ENCODE measurements around the gene SSC5D.

The SSC5D gene

DNA sequence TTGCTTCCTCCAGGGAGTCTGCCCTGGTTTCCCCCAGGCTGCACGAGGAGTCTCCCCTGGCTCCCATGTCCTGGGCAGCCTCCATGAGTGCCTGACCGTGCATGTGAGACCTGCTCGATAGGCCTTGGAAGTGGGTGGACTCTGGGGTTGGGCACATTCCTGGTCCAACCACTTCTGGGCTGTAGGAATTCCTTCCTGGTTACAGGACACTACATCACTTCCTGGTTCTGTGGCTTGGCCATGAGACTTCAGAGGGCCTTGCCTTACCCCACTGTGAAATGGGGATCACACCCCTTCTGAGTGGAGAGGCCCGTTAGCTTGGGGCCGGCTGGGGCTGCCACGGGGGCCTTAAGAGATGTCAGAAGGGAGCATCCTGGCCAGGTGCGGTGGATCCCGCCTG lies 15.8 kb upstream of the SSC5D start:
- in situ Hi-C loops (cut with HindIII; ENCODE audit: low sequenced_read_pairs), result no loop called here

DNA sequence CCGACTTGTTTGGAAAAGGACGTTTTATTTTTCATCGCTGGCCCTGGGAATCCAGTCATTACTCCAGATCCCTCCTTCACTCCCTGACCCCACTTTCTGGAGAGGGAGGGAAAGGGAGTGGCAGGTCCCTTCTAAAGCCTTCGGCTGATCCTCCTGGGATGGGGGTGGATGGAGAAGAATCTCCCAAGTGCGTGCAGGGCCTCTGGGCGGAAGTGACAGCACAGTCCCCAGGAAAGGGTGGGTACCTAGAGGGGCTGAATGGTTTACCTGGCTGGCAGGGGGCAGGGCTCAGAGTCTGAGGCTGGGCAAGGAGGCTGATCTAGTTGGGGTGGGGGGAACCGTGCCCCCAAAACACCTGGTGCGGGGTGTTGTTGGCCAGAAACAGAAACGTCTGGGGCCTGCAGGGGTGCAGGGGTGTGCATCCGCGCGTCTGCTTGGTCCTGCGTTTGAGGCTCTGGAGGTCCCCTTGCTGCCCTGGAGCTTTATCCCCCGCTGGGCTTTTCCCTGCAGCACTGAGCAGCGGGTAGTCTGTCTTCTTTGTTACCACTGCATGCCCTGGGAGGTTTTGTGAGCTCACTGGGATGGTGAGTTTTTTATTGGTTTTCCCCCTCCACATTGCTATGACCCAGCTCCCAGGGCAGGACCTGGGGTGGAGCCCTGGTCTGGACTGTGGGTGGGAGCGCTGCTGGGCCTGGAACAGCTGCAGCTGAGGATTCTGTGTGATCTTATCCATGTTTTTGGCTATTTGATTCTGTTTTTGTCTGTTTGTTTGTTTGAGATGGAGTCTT lies 14.8 kb upstream of the SSC5D start:
- in situ Hi-C loops (cut with HindIII; ENCODE audit: low sequenced_read_pairs), result no loop called here

DNA sequence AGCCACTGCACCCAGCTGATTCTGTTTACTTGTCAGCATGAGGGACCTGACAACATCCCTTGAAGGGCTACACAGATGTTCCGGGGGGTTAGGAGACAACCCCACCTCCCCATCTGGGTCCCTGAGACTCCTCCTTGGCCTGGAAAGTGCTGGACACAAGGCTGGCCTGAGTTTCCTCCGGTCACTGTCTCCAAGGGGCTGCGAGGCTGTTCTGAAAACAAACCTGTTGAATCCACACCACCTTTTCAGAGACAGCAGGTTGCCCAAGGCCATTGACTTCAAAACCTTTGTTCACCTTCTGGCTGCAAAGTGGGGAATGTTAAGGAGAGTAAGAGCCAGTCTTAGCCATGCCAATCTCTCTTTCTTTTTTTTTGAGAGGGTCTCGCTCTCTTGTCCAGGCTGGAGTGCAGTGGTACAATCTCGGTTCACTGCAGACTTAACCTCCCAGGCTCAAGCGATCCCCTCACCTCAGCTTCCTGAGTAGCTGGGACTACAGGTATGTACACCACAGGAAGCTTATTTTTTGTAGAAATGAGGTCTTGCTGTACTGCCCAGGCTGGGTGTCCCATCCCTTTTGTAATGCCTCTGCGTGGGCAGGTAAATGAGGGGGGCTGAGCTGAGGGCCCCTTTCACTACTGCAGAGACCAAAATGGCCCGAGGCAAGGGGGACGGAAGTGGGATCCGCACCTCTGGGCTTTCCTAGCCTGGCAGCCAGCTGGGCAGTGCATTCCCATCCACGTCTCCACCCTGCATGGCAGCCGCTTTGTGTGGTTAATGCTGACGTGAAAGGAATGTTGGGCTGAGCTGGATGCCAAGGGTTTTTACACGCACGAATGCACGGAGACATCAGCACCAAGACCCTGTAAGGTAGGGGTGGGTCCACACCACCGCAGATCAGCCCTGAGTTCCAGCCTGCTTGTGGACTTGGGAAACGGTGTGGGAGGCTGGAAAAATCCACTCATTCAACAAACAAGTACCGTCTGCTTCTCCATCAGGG lies 13.7 kb upstream of the SSC5D start:
- in situ Hi-C loops (cut with HindIII; ENCODE audit: low sequenced_read_pairs), result no loop called here

DNA sequence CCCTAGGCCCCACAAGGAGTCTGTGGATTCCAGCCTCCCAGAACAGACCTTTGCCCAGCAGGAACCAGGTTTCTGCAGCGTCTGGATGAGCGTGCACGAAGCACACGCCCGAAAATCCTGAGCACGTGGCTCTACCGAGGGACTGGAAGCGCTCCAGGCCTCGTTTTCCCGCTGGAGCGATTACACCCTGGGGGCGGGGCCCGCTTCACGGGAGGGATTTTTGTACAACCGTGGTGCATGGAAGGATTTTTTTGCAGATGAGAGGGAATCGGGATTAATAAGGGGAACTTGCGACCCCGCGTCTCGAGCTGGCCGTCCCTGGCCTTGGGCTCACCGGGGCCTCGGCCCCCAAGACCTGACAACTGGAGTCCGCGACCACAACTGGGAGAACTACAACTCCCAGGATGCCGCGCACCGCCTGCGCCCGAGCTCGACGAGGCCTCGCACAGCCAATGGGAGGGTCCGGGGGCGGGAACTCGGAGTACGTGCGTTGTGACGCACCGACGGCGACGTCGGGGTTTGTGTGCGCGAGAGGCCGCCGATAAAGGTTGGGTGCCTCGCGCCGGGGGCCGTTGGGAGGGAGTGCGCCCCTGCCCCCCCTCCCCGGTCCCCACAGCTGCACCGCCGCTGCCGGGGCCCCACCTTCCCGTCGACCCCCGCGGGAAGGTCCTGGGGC lies 12.0 kb upstream of the SSC5D start, which contains the start of gene ZNF628:
Gene ZNF628 (plus strand): TSS at position 518 of the 676 bp plus-strand sequence. CDS start 3,294 bp downstream, outside the sequence.
- in situ Hi-C loops (cut with HindIII; ENCODE audit: low sequenced_read_pairs), result no loop called here

DNA sequence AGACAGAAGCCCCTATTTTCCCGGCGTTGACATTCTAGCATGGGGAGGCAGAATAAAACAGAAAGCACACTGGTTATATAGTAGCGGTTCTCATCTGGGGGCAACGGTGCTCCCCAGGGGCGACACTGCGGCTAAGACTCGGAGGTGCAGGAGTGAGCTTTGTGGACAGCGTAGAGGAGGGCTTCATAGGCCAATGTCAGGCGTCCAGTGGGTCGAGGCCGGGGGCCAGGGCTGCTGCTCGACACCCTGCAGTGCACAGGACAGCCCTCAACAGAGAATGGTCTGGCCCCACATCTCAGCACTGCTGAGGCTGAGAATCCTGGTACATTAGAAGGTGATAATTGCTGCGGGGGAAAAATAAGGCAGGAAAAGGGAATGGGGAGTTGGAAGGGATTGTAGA lies 10.3 kb upstream of the SSC5D start:
- in situ Hi-C loops (cut with HindIII; ENCODE audit: low sequenced_read_pairs), result no loop called here

DNA sequence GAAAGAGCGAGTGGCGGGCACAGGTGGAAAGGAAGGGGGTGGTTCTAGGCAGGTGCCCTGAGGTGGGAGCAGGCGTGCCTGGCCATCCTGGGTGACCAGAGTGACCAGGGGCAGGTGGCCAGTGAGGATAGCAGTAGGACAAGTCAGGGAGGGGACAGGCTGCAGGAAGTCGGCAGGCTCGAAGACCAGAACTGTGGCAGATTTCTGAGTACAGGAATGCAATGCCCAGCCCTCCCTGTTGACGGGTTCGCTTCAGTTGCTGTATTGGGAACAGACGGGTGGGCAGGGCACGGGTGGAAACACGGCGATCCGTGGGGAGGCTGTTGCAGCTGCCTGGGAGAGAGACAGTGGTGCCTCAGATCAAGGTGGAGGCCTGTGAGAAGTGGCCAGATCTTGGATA lies 9.9 kb upstream of the SSC5D start:
- in situ Hi-C loops (cut with HindIII; ENCODE audit: low sequenced_read_pairs), result no loop called here

DNA sequence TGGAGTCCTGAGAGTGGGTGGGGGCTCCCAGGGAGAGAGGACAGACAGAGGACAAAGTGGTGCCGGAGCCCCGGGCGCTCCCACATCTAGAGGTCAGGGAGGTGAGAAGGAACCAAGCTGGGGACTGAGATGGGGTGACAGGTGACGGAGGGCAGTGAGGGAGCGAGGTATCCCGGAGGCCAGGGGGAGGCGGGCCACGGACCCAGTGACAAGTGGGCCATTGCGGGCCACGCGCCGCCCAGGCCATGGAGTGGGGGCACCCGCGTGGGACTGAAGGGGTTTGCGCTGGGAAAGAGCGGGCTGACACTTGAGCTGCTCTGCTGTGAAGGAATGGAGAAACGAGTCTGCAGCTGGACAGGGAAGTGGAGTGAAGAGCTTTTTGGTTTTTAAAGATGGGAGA lies 9.2 kb upstream of the SSC5D start:
- in situ Hi-C loops (cut with HindIII; ENCODE audit: low sequenced_read_pairs), result no loop called here

DNA sequence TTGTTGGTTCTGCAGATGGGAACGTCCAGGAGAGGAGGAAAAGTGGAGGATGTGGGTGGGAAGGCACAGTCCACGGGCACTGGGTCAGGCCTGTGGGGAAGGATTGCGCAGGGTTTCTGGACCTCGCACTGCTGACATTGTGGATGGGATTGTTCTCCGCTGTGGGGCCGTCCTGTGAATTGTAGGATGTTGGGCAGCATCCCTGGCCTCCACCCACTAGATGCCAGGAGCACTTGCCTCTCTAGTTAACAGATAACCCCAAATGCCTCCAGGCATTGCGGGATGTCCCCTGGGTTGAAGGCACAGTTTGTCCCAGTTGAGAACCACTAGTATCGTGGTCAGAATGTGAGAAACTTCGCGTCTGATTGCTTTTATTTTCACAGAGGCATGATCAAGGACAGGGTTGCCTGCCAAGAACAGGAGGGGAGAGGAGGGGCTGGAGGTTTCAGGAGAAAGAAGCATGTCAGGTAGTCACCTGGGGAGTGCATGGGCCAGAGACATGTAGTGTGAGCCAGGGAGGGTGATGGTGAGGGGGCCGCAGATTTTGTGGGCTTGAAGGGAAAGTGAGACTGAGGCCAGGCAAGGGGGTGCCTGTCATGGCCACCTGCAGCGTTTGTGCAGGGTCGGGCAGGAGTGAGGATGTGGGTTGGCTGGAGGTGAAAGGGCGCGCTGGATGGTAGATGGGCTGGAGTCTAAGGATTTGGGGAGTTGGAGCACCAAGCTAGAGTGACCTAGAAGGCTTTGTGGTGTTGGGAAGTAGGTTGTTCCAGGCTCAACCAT lies 8.6 kb upstream of the SSC5D start:
- in situ Hi-C loops (cut with HindIII; ENCODE audit: low sequenced_read_pairs), result no loop called here

DNA sequence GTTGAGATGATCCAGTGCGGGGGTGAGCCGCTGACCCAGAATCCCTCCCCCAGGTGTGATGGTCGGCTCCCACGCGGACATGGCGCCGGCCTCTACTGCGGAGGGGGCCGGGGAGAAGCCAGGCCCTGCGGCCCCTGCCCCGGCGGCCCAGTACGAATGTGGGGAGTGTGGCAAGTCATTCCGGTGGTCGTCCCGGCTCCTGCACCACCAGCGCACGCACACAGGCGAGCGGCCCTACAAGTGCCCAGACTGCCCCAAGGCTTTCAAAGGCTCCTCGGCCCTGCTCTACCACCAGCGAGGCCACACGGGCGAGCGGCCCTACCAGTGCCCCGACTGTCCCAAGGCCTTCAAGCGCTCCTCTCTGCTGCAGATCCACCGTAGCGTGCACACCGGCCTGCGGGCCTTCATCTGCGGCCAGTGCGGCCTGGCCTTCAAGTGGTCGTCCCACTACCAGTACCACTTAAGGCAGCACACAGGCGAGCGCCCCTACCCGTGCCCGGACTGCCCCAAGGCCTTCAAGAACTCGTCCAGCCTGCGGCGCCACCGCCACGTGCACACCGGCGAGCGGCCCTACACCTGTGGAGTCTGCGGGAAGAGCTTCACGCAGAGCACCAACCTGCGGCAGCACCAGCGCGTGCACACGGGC lies 7.0 kb upstream of the SSC5D start:
- in situ Hi-C loops (cut with HindIII; ENCODE audit: low sequenced_read_pairs), result no loop called here

DNA sequence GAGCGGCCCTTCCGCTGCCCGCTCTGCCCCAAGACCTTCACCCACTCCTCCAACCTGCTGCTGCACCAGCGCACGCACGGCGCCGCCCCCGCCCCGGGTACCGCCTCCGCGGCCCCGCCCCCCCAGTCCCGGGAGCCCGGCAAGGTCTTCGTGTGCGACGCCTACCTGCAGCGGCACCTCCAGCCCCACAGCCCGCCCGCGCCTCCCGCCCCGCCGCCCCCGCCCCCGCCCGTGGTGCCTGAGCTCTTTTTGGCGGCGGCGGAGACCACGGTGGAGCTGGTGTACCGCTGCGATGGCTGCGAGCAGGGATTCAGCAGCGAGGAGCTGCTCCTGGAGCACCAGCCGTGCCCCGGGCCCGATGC lies 6.5 kb upstream of the SSC5D start:
- in situ Hi-C loops (cut with HindIII; ENCODE audit: low sequenced_read_pairs), result no loop called here

DNA sequence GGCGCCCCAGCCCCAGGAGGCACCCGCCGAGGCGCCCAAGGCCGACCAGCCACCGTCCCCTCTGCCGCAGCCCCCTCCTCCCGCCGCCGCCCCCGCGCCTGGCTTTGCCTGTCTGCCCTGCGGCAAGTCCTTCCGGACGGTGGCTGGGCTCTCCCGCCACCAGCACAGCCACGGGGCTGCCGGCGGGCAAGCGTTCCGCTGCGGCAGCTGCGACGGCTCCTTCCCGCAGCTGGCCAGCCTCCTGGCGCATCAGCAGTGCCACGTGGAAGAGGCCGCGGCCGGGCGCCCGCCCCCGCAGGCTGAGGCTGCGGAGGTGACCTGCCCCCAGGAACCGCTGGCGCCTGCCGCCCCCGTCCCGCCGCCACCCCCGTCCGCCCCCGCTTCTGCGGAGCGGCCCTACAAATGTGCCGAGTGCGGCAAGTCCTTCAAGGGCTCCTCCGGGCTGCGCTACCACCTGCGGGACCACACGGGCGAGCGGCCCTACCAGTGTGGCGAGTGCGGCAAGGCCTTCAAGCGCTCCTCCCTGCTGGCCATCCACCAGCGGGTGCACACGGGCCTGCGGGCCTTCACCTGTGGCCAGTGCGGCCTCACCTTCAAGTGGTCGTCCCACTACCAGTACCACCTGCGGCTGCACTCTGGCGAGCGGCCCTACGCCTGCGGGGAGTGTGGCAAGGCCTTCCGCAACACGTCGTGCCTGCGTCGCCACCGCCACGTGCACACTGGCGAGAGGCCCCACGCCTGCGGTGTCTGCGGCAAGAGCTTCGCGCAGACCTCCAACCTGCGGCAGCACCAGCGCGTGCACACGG lies 5.9 kb upstream of the SSC5D start:
- in situ Hi-C loops (cut with HindIII; ENCODE audit: low sequenced_read_pairs), result no loop called here

DNA sequence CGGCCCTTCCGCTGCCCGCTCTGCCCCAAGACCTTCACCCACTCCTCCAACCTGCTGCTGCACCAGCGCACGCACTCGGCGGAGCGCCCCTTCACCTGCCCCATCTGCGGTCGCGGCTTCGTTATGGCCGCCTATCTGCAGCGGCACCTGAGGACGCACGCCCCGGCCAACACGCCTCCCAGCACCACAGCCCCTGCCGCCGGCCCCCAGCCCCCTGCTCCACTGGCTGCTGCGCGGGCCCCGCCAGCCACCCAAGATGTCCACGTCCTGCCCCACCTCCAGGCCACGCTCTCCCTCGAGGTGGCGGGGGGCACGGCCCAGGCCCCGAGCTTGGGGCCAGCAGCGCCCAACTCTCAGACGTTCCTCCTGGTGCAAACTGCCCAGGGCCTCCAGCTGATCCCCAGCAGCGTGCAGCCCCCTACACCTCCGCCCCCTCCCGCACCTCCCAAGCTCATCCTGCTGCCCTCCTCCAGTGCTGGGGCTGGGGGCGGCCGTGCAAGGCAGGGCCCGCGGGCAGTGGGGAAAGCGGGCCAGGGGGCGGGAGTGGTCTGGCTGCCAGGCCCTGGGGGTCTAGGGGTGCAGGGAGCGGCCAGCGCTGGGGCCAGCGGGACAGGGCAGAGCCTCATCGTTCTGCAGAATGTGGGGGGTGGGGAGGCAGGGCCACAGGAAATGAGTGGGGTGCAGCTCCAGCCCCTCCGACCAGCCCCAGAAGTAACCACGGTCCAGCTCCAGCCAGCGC lies 5.1 kb upstream of the SSC5D start:
- in situ Hi-C loops (cut with HindIII; ENCODE audit: low sequenced_read_pairs), result no loop called here

DNA sequence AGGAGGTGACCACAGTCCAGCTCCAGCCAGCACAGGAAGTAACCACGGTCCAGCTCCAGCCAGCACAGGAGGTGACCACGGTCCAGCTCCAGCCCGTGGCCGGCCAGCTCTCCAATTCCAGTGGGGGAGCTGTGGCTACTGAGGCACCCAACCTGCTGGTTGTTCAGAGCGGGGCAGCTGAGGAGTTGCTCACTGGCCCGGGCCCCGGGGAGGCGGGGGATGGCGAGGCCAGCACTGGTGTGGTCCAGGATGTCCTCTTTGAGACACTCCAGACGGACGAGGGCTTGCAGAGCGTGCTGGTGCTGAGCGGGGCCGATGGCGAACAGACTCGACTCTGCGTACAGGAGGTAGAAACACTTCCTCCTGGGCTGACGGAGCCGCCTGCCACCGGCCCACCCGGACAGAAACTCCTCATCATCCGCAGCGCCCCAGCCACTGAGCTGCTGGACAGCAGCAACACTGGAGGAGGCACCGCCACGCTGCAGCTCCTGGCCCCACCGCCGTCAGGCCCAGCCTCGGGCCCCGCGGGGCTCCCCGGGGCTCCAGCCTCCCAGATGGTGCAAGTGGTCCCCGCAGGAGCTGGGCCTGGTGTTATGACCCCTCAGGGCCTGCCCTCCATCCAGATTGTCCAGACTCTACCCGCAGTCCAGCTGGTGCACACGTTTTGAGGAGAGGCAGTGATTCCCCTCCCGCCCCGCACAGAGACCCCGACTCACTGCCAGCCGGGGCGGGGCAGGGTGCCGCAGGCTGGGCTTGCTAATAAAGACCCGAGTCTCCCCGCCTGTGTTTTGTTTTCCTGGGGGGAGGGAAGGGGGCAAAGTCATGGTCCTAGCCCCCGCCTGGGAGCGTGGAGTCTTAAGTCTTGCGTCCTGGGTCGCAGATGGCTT lies 4.3 kb upstream of the SSC5D start:
- in situ Hi-C loops (cut with HindIII; ENCODE audit: low sequenced_read_pairs), result no loop called here

DNA sequence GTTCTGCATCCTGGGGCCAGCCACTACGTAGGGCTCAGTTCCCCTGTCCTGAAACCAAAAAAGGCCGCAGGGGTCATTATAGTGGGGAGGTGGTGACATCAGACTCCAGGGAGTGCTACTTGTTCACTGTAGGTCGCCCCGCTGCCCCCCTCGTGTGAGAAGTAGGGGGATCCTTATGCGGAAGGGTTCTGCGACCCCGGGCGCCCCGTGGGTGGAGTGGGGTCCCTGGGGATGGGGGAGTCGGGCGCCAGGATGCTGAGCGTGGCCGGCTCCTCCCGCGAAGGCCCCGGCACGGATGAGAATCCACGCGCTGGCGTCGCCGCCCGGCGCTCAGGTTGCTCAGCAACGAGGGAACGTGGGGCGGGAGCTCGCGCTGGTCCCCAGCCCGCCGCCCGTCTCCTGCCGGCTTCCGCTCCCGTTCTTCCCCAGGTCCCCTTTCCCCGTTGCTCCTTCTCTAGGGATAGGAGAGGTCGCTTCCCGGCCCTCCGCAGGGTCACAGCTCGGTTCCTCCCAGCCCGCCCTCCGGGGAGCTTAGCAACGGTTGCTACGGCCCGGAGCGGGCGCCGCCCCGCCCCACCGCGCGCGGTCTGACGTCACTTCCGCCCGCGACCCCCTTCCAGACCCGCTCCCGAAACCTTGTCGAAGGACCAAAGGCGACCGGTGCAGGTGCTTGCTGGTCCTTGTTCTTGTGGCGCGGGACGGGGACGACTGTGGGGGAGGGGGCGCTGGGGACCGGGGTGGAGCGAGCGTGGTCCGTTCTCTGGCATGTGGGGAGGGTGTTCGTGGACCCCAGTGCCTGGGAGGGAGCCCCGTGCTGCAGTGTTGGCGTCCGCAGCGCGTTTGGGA lies 3.4 kb upstream of the SSC5D start, which contains the start of gene NAT14:
Gene NAT14 (plus strand): TSS at position 596 of the 846 bp plus-strand sequence. CDS start 521 bp downstream, outside the sequence.
- in situ Hi-C loops (cut with HindIII; ENCODE audit: low sequenced_read_pairs), result no loop called here

DNA sequence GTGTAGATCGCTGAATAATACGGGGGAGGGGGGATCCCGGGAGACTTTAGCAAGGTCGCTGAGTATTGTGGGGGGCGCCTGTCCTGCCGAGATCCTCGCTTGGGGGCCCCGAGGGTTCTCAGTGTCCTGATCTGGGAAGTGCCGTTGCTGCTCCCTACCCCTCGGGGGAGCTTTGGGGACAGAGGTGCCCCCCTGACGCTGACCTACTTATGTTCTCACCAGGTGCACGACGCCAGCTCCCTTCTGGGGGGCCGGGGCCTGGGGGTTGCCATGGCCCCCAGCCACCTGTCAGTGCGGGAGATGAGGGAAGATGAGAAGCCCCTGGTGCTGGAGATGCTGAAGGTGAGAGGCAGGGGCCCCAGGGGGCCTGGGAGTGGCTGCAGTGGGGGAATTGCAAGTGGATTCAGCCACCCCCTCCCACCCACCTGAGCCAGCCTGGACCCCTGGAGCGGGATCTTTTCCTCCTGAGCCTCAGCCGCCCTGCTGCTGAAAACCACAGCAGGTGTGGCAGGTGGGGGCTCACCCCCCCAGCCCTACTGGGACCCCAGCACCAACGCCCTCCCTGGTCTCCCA lies 2.7 kb upstream of the SSC5D start:
- in situ Hi-C loops (cut with HindIII; ENCODE audit: low sequenced_read_pairs), result no loop called here

All from DLD1 (cell line).